K562 (cell line): ENCODE measurements around the gene LILRB3. TPM values are rescaled to one million over a fixed set of nuclear protein-coding genes. Genes with fewer than 3 reads are reported as not detected.
A peak's percentile ranks its signal among the peaks of the same experiment; 100 is the strongest.

Source experiments
- CEBPB ChIP-seq: fragments of 450-650 bp; IDR thresholded peaks from 2 replicates; pipeline ENCODE4 v1.6.1; 2016; ENCODE audit warnings: missing genetic modification characterization, missing compliant biosample characterization
- CXXC5 ChIP-seq: fragments of 250-450 bp; sonication (Bioruptor Pico); IDR thresholded peaks from 2 replicates; pipeline ENCODE4 v1.8.0; 2022; ENCODE audit warnings: inconsistent platforms, mild to moderate bottlenecking, moderate library complexity
- ELF2 ChIP-seq: fragments of 250-450 bp; sonication (Bioruptor Pico); IDR thresholded peaks from 2 replicates; pipeline ENCODE4 v1.5.0; 2021; ENCODE audit warnings: mild to moderate bottlenecking
- HDAC6 ChIP-seq: IDR thresholded peaks from 2 replicates; pipeline ENCODE4 v1.6.1; 2012; ENCODE audit warnings: low read depth, mild to moderate bottlenecking, control low read depth, inconsistent platforms, low read length, moderate library complexity
- HDAC8 ChIP-seq: fragments of 450-650 bp; IDR thresholded peaks from 2 replicates; pipeline ENCODE4 v1.6.1; 2016; ENCODE audit warnings: mild to moderate bottlenecking, missing genetic modification characterization, moderate library complexity, missing compliant biosample characterization
- MAFG ChIP-seq: fragments of 450-650 bp; conservative IDR thresholded peaks from 2 replicates; pipeline ENCODE4 v1.6.1; 2016; ENCODE audit warnings: missing genetic modification characterization, missing compliant biosample characterization
- MCM2 ChIP-seq: fragments of 450-650 bp; IDR thresholded peaks from 2 replicates; pipeline ENCODE4 v1.6.1; 2017; ENCODE audit warnings: low read depth, mild to moderate bottlenecking
- NONO ChIP-seq, 2 experiments: fragments of 200-400 bp in 1 of 2; fragments of 450-650 bp in 1 of 2; formaldehyde crosslinking in 1 of 2; IDR thresholded peaks; 2 replicates each; pipeline ENCODE4 v1.6.1; 2017; ENCODE audit warnings: low read depth in 2 of 2, mild to moderate bottlenecking in 2 of 2, moderate library complexity in 2 of 2, low read length in 1 of 2
- NR2C2 ChIP-seq, 2 experiments: fragments of 200-800 bp in 1 of 2; sonication (Bioruptor generic) in 1 of 2; sonication (generic) in 1 of 2; formaldehyde crosslinking in 1 of 2; IDR thresholded peaks; 2 replicates each; pipeline versions ENCODE4 v1.6.1 to v1.8.0; 2016 to 2022; ENCODE audit warnings: mild to moderate bottlenecking in 1 of 2, missing compliant biosample characterization in 1 of 2, missing genetic modification characterization in 1 of 2, missing genetic modification reagents in 1 of 2
- POLR2AphosphoS2 ChIP-seq: IDR thresholded peaks from 2 replicates; pipeline ENCODE4 v1.6.1; 2012; ENCODE audit warnings: low read length, improper control_type of control experiment
- POLR2G ChIP-seq: fragments of 200-400 bp; formaldehyde crosslinking; IDR thresholded peaks from 2 replicates; pipeline ENCODE4 v1.6.1; 2017; ENCODE audit warnings: low read depth, mild to moderate bottlenecking, antibody characterized with exemption, low read length, moderate library complexity
- RAD51 ChIP-seq: fragments of 450-650 bp; IDR thresholded peaks from 2 replicates; pipeline ENCODE4 v1.7.1; 2016; ENCODE audit warnings: low read depth, mild to moderate bottlenecking, borderline replicate concordance
- SAFB ChIP-seq: fragments of 200-400 bp; formaldehyde crosslinking; IDR thresholded peaks from 2 replicates; pipeline ENCODE4 v1.6.1; 2017; ENCODE audit warnings: low read depth, low read length, borderline replicate concordance
- TARDBP ChIP-seq: fragments of 450-650 bp; IDR thresholded peaks from 2 replicates; pipeline ENCODE4 v1.6.1; 2016
- XRCC5 ChIP-seq: fragments of 200-400 bp; formaldehyde crosslinking; IDR thresholded peaks from 2 replicates; pipeline ENCODE4 v1.6.1; 2017; ENCODE audit warnings: low read depth, mild to moderate bottlenecking, low read length
- polyA plus RNA-seq, 8 experiments: library from polyadenylated mRNA; depleted of rRNA in 4 of 8; stranded (reverse) in 5 of 8; unstranded in 3 of 8; fragments of >200 nt; fragmentation: Nextera tagmentation in 2 of 8; fragmentation: Illumina TruSeq in 1 of 8; extraction: Ambion mirVana in 2 of 8; extraction: Trizol in 1 of 8; gene quantifications; 2 replicates each; pipeline versions ENCODE4 v1.2.1 to v1.2.3, GENCODE V29; 2011 to 2014; ENCODE audit warnings: inconsistent platforms in 1 of 8, missing spikeins in 1 of 8
- total RNA-seq, 7 experiments: library from RNA; depleted of rRNA in 6 of 7; stranded (reverse); fragments of >200 nt in 6 of 7; fragmentation: Illumina TruSeq in 2 of 7; extraction: Trizol in 2 of 7; gene quantifications; 2 replicates each; pipeline versions ENCODE4 v1.2.1 to v1.2.3, GENCODE V29; 2011 to 2021; ENCODE audit warnings: low replicate concordance in 1 of 7
- TF ChIP-seq, protein P1 (sequence below): fragments of 250-450 bp; sonication (Bioruptor Pico); IDR thresholded peaks from 2 replicates; pipeline ENCODE4 v1.8.0; 2021; ENCODE audit warnings: borderline replicate concordance, mild to moderate bottlenecking, moderate library complexity; ENCODE audit not compliant: poor library complexity, severe bottlenecking
- TF ChIP-seq, protein P2 (sequence below), 2 experiments: fragments of 150-350 bp in 1 of 2; IDR thresholded peaks; 2 replicates each; pipeline ENCODE4 v1.6.1; 2012 to 2016; ENCODE audit warnings: low read depth in 2 of 2, low read length in 2 of 2, mild to moderate bottlenecking in 1 of 2, moderate library complexity in 1 of 2
- TF ChIP-seq, protein P3 (sequence below): fragments of 250-450 bp; sonication (Bioruptor Pico); IDR thresholded peaks from 2 replicates; pipeline ENCODE4 v1.5.1; 2021; ENCODE audit warnings: mild to moderate bottlenecking
- TF ChIP-seq, protein P4 (sequence below): IDR thresholded peaks from 3 replicates; pipeline ENCODE4 v1.6.1; 2011; ENCODE audit warnings: borderline replicate concordance, mild to moderate bottlenecking, moderate library complexity; ENCODE audit not compliant: insufficient read length; ENCODE audit errors: extremely low read depth

Gene LILRB3
- total and polyA plus RNA-seq, 9 of the 15 experiments (the other 6 are each of a cell fraction or from before 2014, with no cell fraction given): 0.01 to 0.09 TPM; not detected in 7

DNA sequence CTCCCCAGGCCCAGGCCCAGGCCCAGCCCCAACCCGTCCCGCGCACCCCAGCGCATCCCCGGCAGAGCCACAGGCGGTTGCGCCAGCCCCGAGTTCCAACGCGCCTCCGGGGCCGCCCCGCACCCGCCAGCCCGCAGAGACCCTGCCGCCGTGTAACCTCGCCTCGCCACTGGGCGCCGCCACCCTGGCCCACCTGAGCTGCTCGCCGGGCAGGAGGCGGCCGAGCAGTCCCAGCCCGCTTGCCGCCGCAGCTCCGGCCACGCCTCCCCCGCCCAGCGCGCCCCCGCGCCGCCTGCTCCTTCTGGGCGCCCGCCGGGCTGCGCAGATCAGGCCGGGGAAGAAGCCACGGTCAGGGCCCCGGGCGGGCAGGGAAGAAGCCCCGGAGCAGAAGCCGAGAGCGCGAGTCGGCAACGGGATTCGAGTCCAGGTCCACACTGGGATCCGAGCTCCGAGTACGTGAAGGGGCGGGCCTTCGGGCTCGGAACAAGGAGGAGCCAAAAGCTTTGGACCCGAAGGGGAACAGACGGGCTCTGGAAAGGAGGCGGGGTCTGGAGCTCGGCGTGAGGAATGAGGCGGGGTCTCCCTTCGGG is 33.6 kb downstream of the LILRB3 start, which contains the start of gene MBOAT7 (continued):
- TF ChIP-seq, protein P1, sequence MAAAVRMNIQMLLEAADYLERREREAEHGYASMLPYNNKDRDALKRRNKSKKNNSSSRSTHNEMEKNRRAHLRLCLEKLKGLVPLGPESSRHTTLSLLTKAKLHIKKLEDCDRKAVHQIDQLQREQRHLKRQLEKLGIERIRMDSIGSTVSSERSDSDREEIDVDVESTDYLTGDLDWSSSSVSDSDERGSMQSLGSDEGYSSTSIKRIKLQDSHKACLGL (CRISPR knock-in tag): no peak
- TF ChIP-seq XRCC5: no peak
- peak; percentile 83 for TF ChIP-seq TARDBP
- TF ChIP-seq NR2C2 (CRISPR knock-in tag; IDR thresholded peaks at IDR 0.05): no peak; the same call in 1 of the 2 replicates
- TF ChIP-seq NR2C2 (tag; IDR thresholded peaks at IDR 0.05): no peak
- TF ChIP-seq NONO (IDR thresholded peaks at IDR 0.05; ENCODE audit: low read depth in 2 of 2, low read length in 1 of 2): peak; percentile 46 to 82; a peak in 1 of 4 replicates
- TF ChIP-seq, protein P2, sequence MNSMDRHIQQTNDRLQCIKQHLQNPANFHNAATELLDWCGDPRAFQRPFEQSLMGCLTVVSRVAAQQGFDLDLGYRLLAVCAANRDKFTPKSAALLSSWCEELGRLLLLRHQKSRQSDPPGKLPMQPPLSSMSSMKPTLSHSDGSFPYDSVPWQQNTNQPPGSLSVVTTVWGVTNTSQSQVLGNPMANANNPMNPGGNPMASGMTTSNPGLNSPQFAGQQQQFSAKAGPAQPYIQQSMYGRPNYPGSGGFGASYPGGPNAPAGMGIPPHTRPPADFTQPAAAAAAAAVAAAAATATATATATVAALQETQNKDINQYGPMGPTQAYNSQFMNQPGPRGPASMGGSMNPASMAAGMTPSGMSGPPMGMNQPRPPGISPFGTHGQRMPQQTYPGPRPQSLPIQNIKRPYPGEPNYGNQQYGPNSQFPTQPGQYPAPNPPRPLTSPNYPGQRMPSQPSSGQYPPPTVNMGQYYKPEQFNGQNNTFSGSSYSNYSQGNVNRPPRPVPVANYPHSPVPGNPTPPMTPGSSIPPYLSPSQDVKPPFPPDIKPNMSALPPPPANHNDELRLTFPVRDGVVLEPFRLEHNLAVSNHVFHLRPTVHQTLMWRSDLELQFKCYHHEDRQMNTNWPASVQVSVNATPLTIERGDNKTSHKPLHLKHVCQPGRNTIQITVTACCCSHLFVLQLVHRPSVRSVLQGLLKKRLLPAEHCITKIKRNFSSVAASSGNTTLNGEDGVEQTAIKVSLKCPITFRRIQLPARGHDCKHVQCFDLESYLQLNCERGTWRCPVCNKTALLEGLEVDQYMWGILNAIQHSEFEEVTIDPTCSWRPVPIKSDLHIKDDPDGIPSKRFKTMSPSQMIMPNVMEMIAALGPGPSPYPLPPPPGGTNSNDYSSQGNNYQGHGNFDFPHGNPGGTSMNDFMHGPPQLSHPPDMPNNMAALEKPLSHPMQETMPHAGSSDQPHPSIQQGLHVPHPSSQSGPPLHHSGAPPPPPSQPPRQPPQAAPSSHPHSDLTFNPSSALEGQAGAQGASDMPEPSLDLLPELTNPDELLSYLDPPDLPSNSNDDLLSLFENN (IDR thresholded peaks at IDR 0.05; ENCODE audit: low read depth in 2 of 2, low read length in 2 of 2): no peak
- no peak for TF ChIP-seq CEBPB (tag)
- no peak for TF ChIP-seq ELF2 (CRISPR knock-in tag)
- peak; percentile 79 for TF ChIP-seq CXXC5 (CRISPR knock-in tag)
- TF ChIP-seq POLR2AphosphoS2: no peak
- TF ChIP-seq, protein P3, sequence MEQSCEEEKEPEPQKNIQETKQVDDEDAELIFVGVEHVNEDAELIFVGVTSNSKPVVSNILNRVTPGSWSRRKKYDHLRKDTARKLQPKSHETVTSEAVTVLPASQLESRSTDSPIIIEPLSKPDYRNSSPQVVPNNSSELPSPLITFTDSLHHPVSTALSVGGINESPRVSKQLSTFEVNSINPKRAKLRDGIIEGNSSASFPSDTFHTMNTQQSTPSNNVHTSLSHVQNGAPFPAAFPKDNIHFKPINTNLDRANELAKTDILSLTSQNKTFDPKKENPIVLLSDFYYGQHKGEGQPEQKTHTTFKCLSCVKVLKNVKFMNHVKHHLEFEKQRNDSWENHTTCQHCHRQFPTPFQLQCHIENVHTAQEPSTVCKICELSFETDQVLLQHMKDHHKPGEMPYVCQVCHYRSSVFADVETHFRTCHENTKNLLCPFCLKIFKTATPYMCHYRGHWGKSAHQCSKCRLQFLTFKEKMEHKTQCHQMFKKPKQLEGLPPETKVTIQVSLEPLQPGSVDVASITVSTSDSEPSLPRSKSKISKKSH (CRISPR knock-in tag): no peak
- TF ChIP-seq HDAC6: no peak
- 0 out of 2 replicates have a peak, but pooled peaks have one; percentile 66 for TF ChIP-seq HDAC8 (tag)
- TF ChIP-seq, protein P4, sequence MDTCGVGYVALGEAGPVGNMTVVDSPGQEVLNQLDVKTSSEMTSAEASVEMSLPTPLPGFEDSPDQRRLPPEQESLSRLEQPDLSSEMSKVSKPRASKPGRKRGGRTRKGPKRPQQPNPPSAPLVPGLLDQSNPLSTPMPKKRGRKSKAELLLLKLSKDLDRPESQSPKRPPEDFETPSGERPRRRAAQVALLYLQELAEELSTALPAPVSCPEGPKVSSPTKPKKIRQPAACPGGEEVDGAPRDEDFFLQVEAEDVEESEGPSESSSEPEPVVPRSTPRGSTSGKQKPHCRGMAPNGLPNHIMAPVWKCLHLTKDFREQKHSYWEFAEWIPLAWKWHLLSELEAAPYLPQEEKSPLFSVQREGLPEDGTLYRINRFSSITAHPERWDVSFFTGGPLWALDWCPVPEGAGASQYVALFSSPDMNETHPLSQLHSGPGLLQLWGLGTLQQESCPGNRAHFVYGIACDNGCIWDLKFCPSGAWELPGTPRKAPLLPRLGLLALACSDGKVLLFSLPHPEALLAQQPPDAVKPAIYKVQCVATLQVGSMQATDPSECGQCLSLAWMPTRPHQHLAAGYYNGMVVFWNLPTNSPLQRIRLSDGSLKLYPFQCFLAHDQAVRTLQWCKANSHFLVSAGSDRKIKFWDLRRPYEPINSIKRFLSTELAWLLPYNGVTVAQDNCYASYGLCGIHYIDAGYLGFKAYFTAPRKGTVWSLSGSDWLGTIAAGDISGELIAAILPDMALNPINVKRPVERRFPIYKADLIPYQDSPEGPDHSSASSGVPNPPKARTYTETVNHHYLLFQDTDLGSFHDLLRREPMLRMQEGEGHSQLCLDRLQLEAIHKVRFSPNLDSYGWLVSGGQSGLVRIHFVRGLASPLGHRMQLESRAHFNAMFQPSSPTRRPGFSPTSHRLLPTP: peak; percentile 18
- peak; percentile 92 for TF ChIP-seq POLR2G
- TF ChIP-seq MCM2: no peak
- no peak for TF ChIP-seq SAFB
- no peak for TF ChIP-seq MAFG
- TF ChIP-seq RAD51: no peak
